ENCODE data around the gene PELI2.

- TF ChIP-seq CTCF (IDR thresholded peaks at IDR 0.05) (no peak), POLR2A (IDR thresholded peaks at IDR 0.05) (no peak)
Measured at GRCh38 chr14:56334458-56334857, 216.2 kb downstream of the PELI2 start.
